ENCODE data around the gene SPRED3. TPM values are rescaled to one million over a fixed set of nuclear protein-coding genes. Genes with fewer than 3 reads are reported as not detected.

SPRED3 gene
- total and polyA plus RNA-seq, 9 of the 15 experiments (the other 6 are each of a cell fraction or from before 2014, with no cell fraction given) = 0.05 to 1.3 (median 0.36) TPM

GRCh38 chr19:38392707-38393308 is 4.3 kb downstream of the SPRED3 start (continued):
- TF ChIP-seq VEZF1 (CRISPR knock-in tag; IDR thresholded peaks at IDR 0.05) = peak; percentile 52
- 0 out of 4 replicates have a peak, but pooled peaks of 1 of the 2 experiments have one; percentile 42 for TF ChIP-seq RCOR1 (IDR thresholded peaks at IDR 0.05; ENCODE audit: borderline replicate concordance in 1 of 2, low read depth in 2 of 2, low read length in 2 of 2)
- peak; percentile 72 for TF ChIP-seq ARID1B (IDR thresholded peaks at IDR 0.05)
- 0 out of 2 replicates have a peak, but pooled peaks have one; percentile 34 for TF ChIP-seq HDGF (IDR thresholded peaks at IDR 0.05)
- peak; percentile 14 for TF ChIP-seq FOS (IDR thresholded peaks at IDR 0.05; ENCODE audit: extremely low read depth, insufficient read length)
- TF ChIP-seq ATF3 (IDR thresholded peaks at IDR 0.05) = peak; percentile 61
- TF ChIP-seq ATF3 (CRISPR knock-in tag; conservative IDR thresholded peaks at IDR 0.05) = no peak

- Histone ChIP-seq H3K9me3 (replicated peaks; ENCODE audit: control insufficient read depth, insufficient read depth, low read depth, low read length) (0 out of 2 replicates have a peak, but pooled peaks cover 2% of the 10 kb centered on the region), H3K9ac (ENCODE audit: insufficient read depth in 1 of 2, low read depth in 2 of 2, low read length in 2 of 2) (no peak overlapping the region; a peak in 1 of 4 replicates), H4K20me1 (replicated peaks; ENCODE audit: control insufficient read depth, insufficient read depth, low read length) (no peaks in the 10 kb centered on the region), H3K4me1 (replicated peaks in 1 of 2; ENCODE audit: control insufficient read depth in 2 of 2, insufficient read depth in 2 of 2, low read length in 2 of 2) (peaks cover 14 to 33% of the 10 kb centered on the region in 2 experiments; a peak in 4 of 5 replicates), H3K36me3 (ENCODE audit: control insufficient read depth, insufficient read depth, low read length) (no peaks in the 10 kb centered on the region), H2AFZ (ENCODE audit: low read depth, low read length) (no peak overlapping the region), H3K4me2 (ENCODE audit: insufficient read depth, low read length) (no peak overlapping the region), H3K79me2 (ENCODE audit: control insufficient read depth, insufficient read depth, low read length) (no peaks in the 10 kb centered on the region), H3K4me3 (no peak overlapping the region), H3K27me3 (ENCODE audit: control insufficient read depth in 2 of 2, insufficient read depth in 2 of 2, low read length in 2 of 2) (no peaks in the 10 kb centered on the region), H3K27ac (ENCODE audit: extremely low read depth, low read depth, low read length) (no peak overlapping the region), H3K9me1 (ENCODE audit: control insufficient read depth, insufficient read depth, low read length) (no peaks in the 10 kb centered on the region)
- FAIRE-seq = no peak
- ChIA-PET POLR2A (interaction anchor here (1.3 kb wide), 1 partner anchor 20 kb away, joined by 4 read pairs; the partner anchor contains the start of gene PSMD8), CTCF (ENCODE audit: low intra/inter-chr PET ratio) (no interaction called here)
- no peak for DNase-seq (ENCODE audit: extremely low read depth in 1 of 4, low spot score in 3 of 4)
- TF ChIP-seq NFE2L1 (tag; IDR thresholded peaks at IDR 0.05; ENCODE audit: borderline replicate concordance, low read depth) (no peak), ZBTB33 (CRISPR knock-in tag; IDR thresholded peaks at IDR 0.05) (peak; percentile 90), ASH1L (IDR thresholded peaks at IDR 0.05; ENCODE audit: borderline replicate concordance, low read depth, partially characterized antibody) (no peak)
- in situ Hi-C loops (cut with MboI) (no loop called here), intact Hi-C loops (cut with micrococcal nuclease) (no loop called here)
- WGBS (ENCODE audit: insufficient coverage, low coverage, missing lambda C conversion rate) = 75% methylated on average over 23 of the region's 30 CpGs
- no peak for ATAC-seq
- BruUV-seq (replicated peaks) = no TSS peak
Measured at GRCh38 chr19:38394488-38394887, 6.0 kb downstream of the SPRED3 start.
